T-helper 22 cell (primary cell): ENCODE data around the gene KLF5.
"Not testable (repeated sequence)": the region's sequence is repeated elsewhere in the genome, so short reads cannot be mapped to it uniquely, and the experiment has no call there.

Experiments used
- DNase-seq: peaks from one replicate; pipeline ENCODE4 v3.0.0-alpha.2; 2020; ENCODE audit warnings: low read depth

KLF5 gene

GRCh38 chr13:73058736-73059459 lies at the start of gene KLF5:
Gene KLF5 (plus strand): TSS chr13:73059005. CDS start chr13:73059328, 323 bp downstream.
- DNase-seq: peak; percentile 88

DNA sequence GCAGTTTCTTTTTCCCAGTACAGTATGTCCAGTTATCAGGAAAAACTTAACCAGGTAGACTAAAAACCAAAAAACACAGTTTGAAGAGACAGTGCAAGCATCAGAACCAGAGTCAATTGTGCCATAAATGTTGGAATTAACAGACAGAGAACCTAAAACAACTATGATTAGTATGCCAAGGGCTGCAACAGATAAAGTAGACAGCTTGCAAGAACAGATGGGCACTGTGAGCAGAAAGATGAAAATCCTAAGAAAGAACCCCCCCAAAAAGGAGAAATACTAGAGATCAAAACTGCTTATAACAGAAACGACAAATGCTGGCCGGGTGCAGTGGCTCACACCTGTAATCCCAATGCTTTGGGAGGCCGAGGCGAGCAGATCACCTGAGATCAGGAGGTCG lies 47.1 kb upstream of the KLF5 start:
- no peak for DNase-seq

- DNase-seq: no peak
These were observed 43.0 kb upstream of the KLF5 start for GRCh38 chr13:73015805-73016204.

DNA sequence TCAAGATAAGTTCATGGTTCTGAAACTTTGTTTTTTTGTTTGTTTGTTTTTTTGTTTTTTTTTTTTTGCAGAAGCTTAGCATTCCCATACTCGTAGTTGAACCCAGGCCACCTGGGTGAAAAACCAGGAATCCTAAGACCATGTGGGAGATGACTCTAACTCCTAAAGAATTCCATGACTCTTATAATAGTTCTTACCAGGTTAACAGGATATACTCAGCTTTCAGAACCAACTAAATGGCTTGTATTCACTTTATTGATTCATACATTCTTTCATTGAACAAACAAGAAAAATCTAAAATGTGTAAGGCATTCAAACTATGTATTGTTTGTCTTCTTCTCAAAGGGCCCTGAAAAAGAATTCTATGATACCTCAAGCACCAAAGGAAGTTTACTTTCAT lies 40.5 kb upstream of the KLF5 start:
- no peak for DNase-seq

GRCh38 chr13:73025217-73026012 lies 33.4 kb upstream of the KLF5 start:
- DNase-seq: no peak

DNA sequence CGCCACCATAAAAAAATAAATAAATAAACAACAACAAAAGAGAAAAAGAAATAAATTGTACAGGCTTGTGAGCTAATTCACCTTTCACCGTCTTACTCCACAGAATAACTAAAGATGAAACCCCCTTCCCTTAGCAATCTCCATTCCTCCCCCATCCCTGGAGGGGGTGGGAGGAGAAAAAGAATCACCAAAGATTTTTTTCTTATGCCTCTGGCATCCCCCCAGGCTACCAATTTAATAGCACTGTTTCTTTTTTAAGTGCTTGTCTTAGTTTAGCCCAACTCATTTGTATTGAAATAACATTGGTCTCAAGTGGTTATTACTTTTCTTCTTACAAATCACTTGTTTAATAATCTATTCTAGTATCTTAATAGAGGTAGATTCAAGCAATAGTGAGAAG lies 23.9 kb upstream of the KLF5 start:
- DNase-seq: no peak

GRCh38 chr13:73035660-73036059 lies 23.1 kb upstream of the KLF5 start:
- no peak for DNase-seq

- DNase-seq: no peak
These were observed 22.2 kb upstream of the KLF5 start for GRCh38 chr13:73036566-73036965.

DNA sequence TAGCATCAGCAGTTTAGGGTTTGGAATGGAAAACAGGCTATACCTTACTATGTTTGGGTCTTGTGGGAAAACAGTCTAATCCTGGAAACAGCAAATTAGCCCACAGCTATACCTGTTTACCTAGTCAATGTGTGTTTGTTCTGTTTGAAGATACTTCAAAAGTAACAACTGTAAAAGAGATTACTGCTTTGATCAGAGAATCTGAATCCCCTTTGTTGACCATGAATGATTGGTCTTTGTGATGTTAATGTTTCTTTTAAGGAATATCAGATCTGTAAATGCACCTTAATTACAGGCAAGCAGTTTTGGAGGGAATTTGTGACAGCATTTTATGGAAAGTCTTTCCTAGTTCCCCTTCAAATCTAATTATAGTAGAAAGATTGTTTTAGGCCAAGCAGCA lies 20.7 kb upstream of the KLF5 start:
- DNase-seq: no peak

GRCh38 chr13:73039201-73040108 lies 19.4 kb upstream of the KLF5 start:
- DNase-seq: no peak

- DNase-seq: no peak
These were observed 18.3 kb upstream of the KLF5 start for GRCh38 chr13:73040484-73040883.

GRCh38 chr13:73040968-73041596 lies 17.7 kb upstream of the KLF5 start:
- DNase-seq: no peak

- no peak for DNase-seq
These were observed 13.8 kb upstream of the KLF5 start for GRCh38 chr13:73045031-73045430.

DNA sequence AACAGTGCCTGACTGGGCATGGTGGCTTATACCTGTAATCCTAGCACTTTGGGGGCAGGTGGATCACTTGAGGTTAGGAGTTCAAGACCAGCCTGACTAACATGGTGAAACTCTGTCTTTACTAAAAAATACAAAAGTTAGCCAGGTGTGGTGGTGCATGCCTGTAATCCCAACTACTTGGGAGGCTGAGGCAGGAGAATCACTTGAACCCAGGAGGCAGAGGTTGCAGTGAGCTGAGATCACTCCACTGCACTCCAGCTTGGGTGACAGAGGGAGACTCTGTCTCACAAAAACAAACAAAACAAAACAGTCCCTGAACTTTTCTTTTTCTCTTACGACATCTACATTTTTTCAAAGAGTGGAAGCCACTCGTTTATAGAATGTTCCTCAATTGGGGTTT lies 10.2 kb upstream of the KLF5 start:
- not testable (repeated sequence) for DNase-seq

DNA sequence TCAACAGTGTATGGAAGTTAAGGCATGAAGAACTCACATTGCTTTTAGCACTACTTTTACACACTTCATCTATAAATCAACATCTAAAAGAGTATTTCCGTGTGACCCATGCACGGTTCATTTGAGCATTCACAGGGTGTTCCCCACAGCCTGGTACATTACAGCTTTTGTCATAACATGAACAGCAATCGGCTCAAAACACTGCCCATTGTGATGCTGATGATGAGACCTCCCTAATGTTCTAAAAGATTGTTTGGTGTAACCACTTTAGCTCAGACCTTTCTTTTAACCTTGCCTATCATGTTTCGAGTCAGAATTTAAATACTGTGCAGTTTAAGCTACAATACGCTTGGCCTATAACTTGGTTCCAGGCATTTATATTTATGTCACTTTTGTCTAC lies 4.1 kb upstream of the KLF5 start:
- no peak for DNase-seq

GRCh38 chr13:73055813-73056564 lies 2.8 kb upstream of the KLF5 start:
- no peak for DNase-seq

- DNase-seq: no peak
These were observed 2.2 kb upstream of the KLF5 start for GRCh38 chr13:73056565-73056962.

- no peak for DNase-seq
These were observed 1.3 kb upstream of the KLF5 start for GRCh38 chr13:73057284-73058063.

- no peak for DNase-seq
These were observed 816 bp upstream of the KLF5 start for GRCh38 chr13:73058064-73058313.

DNA sequence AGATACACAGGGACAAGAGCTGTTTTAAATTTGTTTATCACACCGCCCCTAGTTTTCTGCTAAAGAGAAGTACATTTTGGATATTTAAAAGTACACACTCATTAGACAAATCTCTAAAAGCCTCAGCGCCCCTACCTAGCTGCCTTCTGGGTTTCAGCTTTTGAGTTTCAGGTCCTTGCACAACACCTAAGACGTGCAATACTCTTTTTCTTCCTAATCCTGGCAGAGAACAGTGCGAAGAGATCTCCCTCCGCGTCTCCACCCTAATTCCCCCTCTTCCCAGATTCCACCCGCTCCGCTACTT lies 421 bp upstream of the KLF5 start:
- DNase-seq: no peak
